GM19372 (cell line): ENCODE measurements around the gene MT3.

Source experiments
- ATAC-seq: cut with Tn5 transposase; IDR thresholded peaks from one replicate; pipeline ENCODE4 v1.9.1; 2021; ENCODE audit warnings: mild to moderate bottlenecking, low read depth, moderate library complexity; ENCODE audit not compliant: unreplicated experiment

The MT3 gene

DNA sequence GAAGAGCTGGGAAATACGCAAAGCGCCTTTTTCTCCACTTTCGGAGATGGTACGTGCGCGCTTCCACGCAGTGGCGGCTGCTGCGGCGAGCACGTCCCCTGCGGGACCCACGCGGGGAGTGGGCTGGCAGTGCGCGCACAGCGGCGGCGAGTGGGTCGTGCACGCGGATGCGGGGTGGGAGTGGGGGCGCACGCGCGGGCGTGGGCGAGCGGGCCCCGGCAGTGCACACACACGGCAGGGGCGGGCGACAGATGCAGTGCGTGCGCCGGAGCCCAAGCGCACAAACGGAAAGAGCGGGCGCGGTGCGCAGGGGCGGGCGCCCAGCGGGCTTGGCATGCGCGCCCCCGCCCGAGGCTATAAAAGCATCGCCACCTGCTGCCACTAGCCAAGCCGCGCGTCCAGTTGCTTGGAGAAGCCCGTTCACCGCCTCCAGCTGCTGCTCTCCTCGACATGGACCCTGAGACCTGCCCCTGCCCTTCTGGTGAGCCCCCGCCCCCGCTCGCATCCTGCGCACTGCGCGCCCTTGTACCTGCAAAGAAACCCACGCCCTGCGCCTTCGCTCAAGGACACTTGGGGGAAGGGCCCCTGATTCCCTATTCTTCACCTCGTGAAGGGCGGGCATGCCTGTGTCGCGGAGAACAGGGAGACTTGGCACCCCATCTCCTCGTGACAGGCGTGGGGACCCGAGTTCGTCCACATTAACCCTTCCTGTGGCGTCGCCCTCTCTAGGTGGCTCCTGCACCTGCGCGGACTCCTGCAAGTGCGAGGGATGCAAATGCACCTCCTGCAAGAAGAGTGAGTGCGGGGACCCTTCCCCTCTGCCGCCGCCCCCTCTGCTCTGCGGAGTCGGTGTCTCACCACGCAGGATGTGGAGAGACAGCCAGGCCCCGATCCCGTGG, at the start of gene MT3:
Gene MT3, plus strand, starts transcription at position 388 of the 899 bp plus-strand sequence. Its CDS starts 63 bp downstream, at position 451.
- no peak for ATAC-seq

DNA sequence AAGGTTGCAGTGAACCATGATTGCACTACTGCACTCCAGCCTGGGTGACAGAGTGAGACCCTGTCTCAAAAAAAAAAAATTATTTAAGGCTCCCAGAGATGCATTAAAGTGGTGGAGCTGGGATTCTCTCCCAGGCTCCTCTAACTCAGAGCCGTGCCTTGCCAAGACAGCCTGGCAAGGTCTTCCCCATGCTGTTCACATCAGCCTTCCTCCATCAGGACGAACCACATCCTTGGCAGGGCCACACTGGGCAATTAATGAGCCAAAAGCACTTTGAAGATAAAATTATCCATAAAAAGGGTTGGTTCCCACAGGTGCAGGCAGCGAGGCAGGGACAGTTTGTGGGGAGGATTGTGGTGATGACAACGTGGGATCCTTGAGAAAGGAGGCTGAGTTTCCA, 49.7 kb upstream of the MT3 start:
- no peak for ATAC-seq

DNA sequence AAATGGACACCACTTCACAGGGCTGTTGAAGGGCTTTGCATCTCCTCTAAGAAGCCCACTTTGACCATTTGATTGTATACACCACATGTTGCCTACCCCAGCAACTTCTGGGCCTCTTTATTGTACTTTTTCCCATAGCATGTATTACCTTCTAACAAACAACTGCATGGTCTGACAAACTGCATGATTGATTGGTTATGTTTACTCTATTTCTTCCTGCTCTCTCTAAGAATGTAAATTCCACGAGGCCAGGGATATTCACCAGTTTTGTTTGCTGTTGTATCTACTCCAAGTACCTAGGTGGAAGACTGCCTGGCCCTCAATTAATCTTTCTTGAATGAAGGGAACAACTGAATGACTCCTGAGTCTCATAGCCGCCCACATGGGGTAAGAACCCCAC, 47.3 kb upstream of the MT3 start:
- ATAC-seq: no peak

DNA sequence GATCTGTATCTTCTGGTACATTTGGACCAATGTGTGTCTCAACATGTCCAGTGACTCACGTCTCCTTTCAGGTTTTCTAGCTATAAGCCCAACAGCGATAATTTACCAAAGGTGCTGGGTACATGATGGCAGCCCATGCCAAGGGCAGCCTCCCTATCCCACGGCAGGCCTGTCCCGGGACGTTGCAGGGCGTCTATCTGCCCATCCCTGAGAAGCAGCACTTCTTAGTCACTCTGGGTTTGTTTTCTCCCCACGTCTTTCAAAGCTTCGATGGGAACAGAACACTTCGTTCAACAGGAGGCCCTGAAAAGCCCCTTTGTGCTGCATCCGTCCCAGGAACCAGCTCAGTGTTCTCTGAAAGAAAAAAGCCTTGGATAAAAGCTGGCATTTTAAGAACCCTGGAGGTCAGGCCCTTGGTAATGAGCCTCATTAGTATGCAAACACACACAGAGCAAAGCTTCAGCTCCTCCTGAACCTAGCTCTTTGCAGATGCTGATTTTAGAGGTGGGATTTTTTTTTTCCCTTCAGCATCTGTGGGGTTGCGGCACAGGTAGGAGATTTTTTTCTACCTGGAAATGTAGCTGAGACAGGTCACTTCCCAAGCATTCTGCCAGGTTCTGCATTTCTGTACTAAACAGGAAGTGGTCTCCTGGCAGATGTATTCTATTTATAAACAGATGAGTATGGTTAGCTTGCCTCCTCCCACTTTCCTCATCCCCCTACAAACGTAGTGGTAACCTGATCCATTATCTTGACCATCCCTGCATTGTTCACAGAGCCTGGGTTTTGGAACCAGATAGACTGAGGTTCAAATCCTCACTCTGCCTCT, 42.0 kb upstream of the MT3 start:
- no peak for ATAC-seq

DNA sequence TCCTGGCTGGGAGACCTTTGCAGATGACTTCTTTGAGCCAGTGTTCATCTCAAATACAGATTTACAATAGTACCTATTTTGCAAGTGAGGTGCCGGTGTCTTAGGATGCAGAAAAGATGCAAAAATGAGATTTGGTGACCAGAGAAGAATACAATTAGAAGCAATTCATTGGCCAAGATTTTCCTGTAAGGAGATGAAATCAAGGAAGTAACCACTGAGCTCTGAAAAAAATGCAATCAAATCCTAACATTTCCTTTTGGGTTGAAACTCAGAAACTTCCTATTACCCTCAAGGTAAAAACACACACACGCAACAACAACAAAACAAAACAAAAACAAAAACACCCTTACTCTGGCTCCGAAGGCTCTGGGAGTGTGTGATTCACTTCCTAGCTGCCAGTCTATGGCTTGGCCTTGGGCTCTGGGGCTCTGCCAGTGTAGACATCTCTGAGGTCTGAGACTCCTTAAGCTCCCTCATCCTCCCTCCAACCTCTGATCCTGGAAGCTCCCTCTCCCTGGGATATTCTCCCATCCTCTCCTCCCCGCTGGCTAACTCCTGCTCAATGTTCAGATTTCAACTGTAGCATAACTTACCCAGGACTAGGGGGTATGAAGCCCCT, 41.3 kb upstream of the MT3 start:
- no peak for ATAC-seq

DNA sequence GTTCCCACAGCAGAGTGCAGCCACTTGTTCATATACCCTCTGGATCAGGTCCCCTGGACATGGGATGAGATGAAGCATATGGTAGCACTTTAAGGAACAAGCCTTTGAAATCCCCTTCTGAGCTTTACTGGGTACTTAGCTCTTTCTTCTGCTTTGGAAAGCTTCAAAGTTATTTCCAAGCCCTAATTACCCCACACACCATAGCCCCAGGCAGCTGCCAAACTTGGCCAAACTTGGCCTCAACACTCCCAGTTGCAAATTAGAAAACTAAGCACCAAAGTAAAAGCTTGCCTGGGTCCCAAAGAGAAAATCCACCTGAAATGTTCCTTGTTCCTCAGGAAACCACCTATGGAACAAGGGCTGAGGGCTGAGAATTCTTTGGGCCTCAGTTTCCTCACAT, 40.2 kb upstream of the MT3 start:
- no peak for ATAC-seq

DNA sequence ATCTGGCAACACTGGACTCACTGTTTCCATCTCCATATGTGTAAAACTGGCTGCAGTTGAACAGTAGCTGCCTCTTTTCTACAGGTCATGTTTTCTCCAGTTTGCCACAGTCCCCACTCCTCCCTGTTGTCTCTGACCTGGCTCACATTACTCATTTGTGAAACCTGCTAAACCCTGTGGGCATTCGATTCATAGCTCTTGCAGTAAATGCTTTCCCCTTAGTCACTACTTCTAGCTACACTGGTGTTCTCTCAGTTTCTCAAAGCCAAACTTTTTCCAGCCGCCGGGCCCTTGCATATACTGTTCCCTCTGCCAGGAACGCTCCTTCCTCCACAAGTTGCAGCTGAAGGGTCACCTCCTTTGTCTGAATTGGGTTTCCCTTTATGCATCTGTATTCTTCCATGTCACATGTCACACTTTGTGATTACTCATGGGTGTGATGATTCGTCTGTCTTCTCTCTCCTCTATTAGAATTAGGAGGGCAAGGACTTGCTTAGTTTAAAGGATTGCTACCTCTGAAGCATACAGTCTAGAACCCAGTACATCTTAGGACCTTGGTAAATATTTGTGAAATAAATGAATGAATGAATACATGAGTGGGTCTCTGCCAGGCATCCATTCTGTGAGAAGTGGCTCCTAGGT, 39.5 kb upstream of the MT3 start:
- ATAC-seq: no peak

DNA sequence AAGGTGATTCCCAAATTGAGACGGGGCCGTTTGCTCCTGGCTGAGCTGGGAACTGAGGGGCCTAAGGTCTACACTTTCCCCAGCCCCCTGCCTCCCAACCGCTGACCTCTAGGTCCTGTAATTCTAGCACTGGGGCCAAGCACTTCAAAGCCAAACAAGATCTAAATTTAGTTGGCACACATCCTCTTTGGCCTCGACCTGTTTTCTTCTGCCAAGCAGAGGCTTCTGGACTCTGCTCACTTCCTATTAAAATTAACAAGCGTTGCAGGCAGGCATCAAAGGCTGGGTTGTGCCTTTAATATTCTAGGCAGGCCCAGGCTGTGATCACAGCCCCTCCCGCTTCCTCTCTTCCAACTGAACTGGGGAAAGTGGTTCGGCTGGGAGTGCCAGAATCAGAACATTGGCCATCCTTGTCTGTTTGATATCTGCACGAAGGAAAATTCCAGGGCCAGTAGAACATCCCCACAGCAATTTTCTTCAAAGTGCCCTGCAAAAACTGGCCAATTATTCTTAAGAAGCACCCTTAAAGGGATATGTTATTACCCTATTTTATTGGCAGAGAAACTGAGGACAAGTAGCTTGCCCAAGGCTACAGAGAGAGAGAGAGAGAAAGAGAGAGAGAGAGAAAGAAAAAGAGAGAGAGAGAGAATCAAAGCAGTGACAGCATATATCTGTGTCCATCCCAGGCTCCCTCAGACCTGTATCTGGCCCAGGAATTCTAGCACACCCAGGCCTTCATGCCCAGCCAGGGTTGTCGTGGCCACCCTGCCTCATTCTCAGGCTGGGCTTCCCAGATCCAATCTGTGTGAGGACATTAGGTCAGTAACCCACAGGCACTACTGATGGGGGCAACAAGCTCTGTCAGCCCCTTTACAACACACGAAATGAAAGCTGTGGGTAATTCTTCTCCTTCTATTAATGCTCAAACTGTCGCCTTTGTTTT, 37.3 kb upstream of the MT3 start:
- no peak for ATAC-seq

DNA sequence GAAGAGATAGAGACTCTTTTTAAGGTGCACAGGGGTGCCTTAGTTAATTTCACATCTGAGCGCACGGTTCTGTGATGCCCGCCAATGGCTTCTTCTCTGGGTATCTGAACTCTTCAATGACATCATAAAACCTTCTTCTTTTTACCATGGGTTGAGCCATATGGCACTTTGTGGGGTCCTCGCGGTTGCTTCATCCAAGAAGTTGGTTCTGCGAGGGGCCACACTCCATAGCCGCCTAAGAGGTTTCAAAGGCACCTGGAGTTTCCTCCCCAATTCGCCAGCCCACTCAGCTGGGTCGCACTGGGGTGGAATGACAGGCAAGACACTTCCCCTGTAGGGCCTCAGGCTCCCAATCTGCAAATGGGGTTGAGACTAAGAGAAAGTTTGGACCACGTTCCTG, 34.9 kb upstream of the MT3 start:
- ATAC-seq: no peak

DNA sequence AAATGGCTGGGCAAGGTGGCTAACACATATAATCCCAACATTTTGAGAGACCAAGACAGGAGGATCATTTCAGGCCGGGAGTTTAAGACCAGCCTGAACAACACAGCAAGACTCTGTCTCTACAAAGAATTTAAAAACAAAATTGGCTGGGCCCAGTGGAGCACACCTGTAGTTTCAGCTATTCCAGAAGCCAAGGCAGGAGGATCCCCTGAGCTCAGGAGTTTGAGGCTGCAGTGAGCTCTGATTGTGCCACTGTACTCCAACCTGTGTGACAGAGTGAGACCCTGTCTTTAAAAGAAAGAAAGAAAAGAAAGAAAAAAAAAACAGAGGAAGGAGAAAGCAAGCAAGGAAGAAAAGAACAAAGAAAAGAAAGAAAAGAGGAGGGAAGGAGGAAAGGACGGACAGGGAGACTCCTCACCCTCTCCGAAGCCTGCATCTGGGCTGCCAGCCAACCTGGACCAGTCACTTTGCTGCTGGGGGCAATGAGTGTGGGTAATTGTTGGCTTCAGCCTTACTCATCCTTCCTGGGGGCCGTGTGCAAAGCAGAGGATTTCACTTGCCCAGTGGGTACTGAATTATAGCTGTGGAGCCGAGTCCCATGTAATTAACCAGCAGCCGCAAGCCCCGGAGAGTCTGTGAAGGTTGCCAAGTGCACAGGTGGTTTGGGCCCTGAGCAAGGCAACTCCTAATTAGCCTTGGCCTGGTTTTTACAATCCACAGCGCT, 31.1 kb upstream of the MT3 start:
- ATAC-seq: no peak

DNA sequence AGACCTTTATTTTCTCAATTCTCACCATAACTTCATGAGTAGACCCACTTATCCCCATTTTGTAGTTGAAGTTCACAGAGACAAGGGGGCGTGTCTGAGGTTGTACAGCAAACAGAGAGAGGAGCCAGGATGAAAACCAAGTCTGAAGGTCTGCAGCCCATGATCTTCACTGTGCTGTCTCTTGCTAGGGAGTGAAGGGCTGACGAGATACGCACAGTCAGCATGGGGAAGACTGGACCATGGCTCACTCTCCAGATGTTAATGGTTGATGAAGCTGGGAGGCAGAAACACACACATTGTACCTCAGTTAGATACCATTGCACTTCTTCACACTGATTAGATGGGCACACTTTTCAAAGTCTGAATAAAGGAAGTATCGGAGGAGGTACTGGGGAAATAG, 30.2 kb upstream of the MT3 start:
- no peak for ATAC-seq

DNA sequence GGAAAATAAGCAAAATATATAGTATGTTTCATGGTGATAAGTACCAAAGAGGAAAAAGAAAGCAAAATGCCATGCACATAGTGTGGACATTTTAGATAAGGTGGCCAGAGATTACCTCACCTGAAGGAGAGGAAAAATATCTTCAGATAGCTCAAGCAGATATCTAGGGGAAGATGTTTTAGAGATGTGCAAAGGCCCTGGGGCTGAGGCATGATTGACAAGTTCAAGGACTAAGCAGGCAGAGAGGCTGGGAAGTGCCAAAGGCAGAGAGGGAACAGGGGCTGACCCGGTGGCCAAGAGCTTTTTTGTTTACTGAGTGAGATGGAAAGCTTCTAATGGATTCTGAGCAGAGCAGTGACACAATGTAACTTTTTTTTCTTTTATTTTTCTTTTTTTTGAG, 28.9 kb upstream of the MT3 start:
- ATAC-seq: no peak

DNA sequence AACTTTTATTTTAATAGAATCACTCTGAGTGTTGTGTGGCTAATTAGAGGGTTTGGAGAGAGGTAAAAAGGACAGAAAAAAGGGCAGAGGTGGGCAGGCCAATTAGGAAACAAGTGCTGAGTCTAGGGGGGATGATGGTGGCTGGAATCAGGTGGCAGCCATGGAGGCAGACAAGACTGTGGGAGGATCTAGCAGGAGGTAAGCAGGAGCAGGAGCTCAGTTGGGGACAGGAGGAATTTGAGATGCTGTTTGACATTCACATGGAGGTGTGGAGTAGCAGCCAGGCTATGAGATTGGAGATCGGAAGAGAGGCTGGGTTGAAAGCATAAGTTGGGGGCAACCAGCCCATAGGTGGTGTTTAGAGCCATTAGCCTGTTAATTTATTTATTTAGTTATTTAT, 28.2 kb upstream of the MT3 start:
- ATAC-seq: no peak

DNA sequence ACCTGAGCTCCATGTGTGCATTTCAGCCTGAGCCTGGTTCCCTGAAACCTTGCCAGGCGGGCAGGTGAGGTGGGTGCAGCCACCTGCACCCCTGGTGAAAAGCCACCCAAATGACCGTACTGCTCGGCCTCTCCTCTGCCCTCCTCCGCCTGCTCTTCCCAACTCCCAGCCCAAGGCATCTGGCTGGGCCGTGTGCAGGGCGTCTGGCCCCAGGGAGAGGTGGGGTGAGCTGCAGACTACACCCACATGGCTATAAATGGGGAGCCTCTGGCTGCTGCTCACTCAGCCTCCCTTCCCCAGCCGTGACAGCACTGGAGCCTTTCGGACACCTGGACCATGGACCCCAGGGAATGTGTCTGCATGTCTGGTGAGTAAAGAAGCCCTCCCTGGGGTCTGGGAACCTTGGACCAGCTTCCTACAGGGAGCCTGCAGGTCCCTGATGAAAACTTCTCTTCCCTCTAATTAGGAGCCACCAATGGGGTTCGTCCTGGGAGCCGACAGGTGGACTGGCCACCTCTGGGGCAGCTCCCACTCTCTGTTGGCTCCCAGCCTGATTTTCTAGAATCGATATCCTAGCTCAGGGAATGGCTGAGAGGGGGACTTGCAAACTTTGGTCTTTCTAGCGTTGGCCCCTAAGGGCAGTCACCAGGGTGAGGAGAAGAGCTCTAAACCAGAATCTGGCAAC, 24.4 kb upstream of the MT3 start, which contains the start of gene MT4:
Gene MT4, plus strand, starts transcription at position 281 of the 685 bp plus-strand sequence. Its CDS starts 56 bp downstream, at position 337.
- no peak for ATAC-seq

DNA sequence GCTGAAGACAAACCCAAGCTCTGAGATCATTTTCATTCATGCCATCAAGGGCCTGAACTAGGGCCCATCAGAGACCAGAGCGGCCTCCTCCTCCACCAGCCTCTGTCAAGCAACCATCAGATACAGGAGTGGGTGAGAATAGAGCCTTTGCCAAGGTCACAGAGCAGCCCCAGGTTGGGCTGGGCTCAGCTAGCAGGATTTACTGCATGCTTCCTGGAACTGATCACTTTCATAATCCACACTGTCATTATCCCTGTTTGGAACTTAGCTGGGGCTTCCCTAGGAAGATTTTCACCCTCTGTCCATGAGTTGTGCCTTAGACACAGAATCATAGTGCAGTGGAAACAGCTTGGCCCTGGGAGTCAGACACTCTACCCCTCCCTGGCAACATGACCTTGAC, 19.4 kb upstream of the MT3 start:
- ATAC-seq: no peak

DNA sequence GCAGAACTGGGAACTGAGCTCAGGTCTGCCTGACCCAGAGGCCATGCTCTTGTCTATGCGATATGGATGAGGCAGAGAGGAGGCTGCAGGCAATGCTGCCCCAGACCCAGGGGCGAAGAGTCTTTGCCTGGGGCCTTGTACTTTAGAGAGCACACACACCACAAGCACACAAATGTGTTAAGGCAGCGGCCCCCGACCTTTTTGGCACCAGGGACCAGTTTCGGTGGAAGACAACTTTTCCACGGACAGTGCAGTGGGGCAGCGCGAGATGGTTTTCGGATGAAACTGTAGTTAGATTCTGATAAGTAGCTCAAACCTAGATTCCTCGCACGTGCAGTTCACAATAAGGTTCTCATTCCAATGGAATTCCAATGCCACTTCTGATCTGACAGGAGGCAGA, 17.8 kb upstream of the MT3 start:
- ATAC-seq: no peak

DNA sequence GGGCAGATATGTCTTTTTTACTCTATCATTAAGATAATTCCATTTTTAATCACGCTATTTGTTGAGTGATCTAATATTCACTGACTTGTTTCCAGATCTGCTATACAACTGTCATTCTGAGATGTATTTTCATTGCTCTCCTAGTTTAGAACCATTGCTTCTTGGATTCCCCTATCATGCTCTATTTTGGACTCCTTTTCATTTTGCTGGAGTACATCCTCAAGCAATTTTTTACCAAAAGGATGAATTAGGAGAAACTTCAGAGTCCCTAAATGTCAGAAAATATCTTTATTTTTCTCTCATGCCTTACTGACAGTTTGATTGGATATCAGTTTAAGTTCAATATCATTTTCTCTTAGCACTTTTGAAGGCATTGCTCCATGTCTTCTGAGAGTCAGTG, 14.7 kb upstream of the MT3 start:
- no peak for ATAC-seq

DNA sequence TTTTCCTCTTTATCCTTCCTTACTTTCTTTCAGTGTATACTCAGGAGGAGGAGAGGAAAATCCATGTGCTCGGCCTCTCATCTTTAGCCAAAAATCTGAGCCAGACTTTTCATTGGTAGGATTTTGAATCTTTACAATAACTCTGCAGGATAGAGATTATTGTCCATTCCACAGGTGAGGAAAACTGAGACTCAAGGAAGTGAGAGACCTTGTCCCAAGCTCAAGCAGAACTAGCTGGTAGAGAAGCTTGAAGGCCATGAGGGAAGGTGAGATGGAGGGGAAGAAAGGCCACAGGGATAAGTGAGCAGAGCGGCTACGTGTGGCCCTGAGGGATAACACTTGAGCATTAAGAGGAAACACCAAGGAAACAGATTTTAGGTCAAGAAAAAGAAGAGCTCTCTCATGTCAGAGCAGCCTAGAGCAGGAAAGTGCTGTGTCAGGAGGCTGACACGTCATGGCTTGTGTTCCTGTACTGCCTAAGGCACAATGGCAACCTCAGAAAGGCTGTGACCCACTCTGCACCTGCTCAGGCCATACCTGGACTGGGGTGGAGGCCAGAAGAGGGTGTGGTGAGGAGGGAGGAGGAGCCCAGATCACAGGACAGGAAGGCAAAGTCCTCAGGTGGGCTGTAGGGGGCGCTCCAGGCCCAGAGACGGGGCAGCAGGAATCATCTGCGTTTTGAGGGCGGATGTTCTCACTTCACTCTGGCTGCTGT, 12.6 kb upstream of the MT3 start:
- peak; percentile 61 for ATAC-seq
